Measurements from ENCODE around the gene SNRNP200. TPM values are rescaled to one million over a fixed set of nuclear protein-coding genes. Genes with fewer than 3 reads are reported as not detected.

SNRNP200 gene
- total RNA-seq, 2 donors from 2014 or later = 117 to 148 TPM

- intact Hi-C loops (cut with DNase I) = no loop called here
- Histone ChIP-seq H3K4me3 (no peak overlapping the region), H3K36me3 (no peaks in the 10 kb centered on the region), H3K27me3 (replicated peaks; ENCODE audit: insufficient read depth) (no peaks in the 10 kb centered on the region), H3K4me1 (replicated peaks) (peaks cover 3% of the 10 kb centered on the region), H3K27ac (no peak overlapping the region), H3K9me3 (no peaks in the 10 kb centered on the region)
- DNase-seq (ENCODE audit: low spot score) = no peak
- TF ChIP-seq POLR2A (IDR thresholded peaks at IDR 0.05) (no peak), CTCF (IDR thresholded peaks at IDR 0.05) (no peak), POLR2AphosphoS5 (IDR thresholded peaks at IDR 0.05) (no peak)
- WGBS = 77% methylated on average over 4 of the region's 4 CpGs
Measured at GRCh38 chr2:96318723-96319122, 13.4 kb upstream of the SNRNP200 start.

GRCh38 chr2:96317584-96317997 lies 12.2 kb upstream of the SNRNP200 start:
- 94% methylated on average over 4 of the region's 4 CpGs for WGBS
- intact Hi-C loops (cut with DNase I) = no loop called here
- no peak for TF ChIP-seq CTCF (IDR thresholded peaks at IDR 0.05)
- no peak for TF ChIP-seq POLR2A (IDR thresholded peaks at IDR 0.05)
- TF ChIP-seq POLR2AphosphoS5 (IDR thresholded peaks at IDR 0.05) = no peak
- DNase-seq (ENCODE audit: low spot score) = no peak
- Histone ChIP-seq H3K9me3 (no peaks in the 10 kb centered on the region), H3K27ac (no peak overlapping the region), H3K4me1 (replicated peaks) (peaks cover 3% of the 10 kb centered on the region), H3K4me3 (no peak overlapping the region), H3K27me3 (replicated peaks; ENCODE audit: insufficient read depth) (no peaks in the 10 kb centered on the region), H3K36me3 (no peaks in the 10 kb centered on the region)

GRCh38 chr2:96316999-96317398 lies 11.7 kb upstream of the SNRNP200 start:
- no peak overlapping the region for H3K27ac ChIP-seq
- intact Hi-C loops (cut with DNase I) = no loop called here
- DNase-seq (ENCODE audit: low spot score) = no peak
- H3K4me1 ChIP-seq (replicated peaks) = peaks cover 3% of the 10 kb centered on the region
- H3K27me3 ChIP-seq (replicated peaks; ENCODE audit: insufficient read depth) = no peaks in the 10 kb centered on the region
- H3K9me3 ChIP-seq = no peaks in the 10 kb centered on the region
- TF ChIP-seq CTCF (IDR thresholded peaks at IDR 0.05) = no peak
- no peak for TF ChIP-seq POLR2AphosphoS5 (IDR thresholded peaks at IDR 0.05)
- TF ChIP-seq POLR2A (IDR thresholded peaks at IDR 0.05) = no peak
- H3K36me3 ChIP-seq = no peaks in the 10 kb centered on the region
- no peak overlapping the region for H3K4me3 ChIP-seq

- H3K4me1 ChIP-seq (replicated peaks) = no peaks in the 10 kb centered on the region
- no peaks in the 10 kb centered on the region for H3K9me3 ChIP-seq
- H3K27me3 ChIP-seq (replicated peaks; ENCODE audit: insufficient read depth) = no peaks in the 10 kb centered on the region
- DNase-seq (ENCODE audit: low spot score) = no peak
- TF ChIP-seq POLR2AphosphoS5 (IDR thresholded peaks at IDR 0.05) = no peak
- TF ChIP-seq POLR2A (IDR thresholded peaks at IDR 0.05) = no peak
- no peak for TF ChIP-seq CTCF (IDR thresholded peaks at IDR 0.05)
- intact Hi-C loops (cut with DNase I) = no loop called here
- 53% methylated on average over 7 of the region's 7 CpGs for WGBS
- no peak overlapping the region for H3K27ac ChIP-seq
- no peak overlapping the region for H3K4me3 ChIP-seq
- H3K36me3 ChIP-seq = no peaks in the 10 kb centered on the region
Measured at GRCh38 chr2:96315400-96316071, 10.2 kb upstream of the SNRNP200 start.

- intact Hi-C loops (cut with DNase I) = no loop called here
- DNase-seq (ENCODE audit: low spot score) = no peak
- Histone ChIP-seq H3K9me3 (no peaks in the 10 kb centered on the region), H3K36me3 (no peaks in the 10 kb centered on the region), H3K27ac (no peak overlapping the region), H3K4me3 (no peak overlapping the region), H3K4me1 (replicated peaks) (no peaks in the 10 kb centered on the region), H3K27me3 (replicated peaks; ENCODE audit: insufficient read depth) (no peaks in the 10 kb centered on the region)
- 74% methylated on average over 3 of the region's 3 CpGs for WGBS
- no peak for TF ChIP-seq POLR2A (IDR thresholded peaks at IDR 0.05)
- TF ChIP-seq CTCF (IDR thresholded peaks at IDR 0.05) = no peak
- TF ChIP-seq POLR2AphosphoS5 (IDR thresholded peaks at IDR 0.05) = no peak
Measured at GRCh38 chr2:96315005-96315399, 9.7 kb upstream of the SNRNP200 start.
